Muscle layer of duodenum (tissue), 2 donors: Measurements from ENCODE around the gene RALGAPA2.

Experiments used
- H3K27ac ChIP-seq: one replicate; pipeline ENCODE4 v1.7.0; 2013; ENCODE audit warnings: mild to moderate bottlenecking, low read length
- H3K27me3 ChIP-seq: one replicate; pipeline ENCODE4 v1.7.0; 2013; ENCODE audit warnings: low read depth, mild to moderate bottlenecking, control low read depth, low read length
- H3K36me3 ChIP-seq, 2 donors: one replicate each; pipeline ENCODE4 v1.7.0; 2013; ENCODE audit warnings: low read length in 2 of 2, control low read depth in 1 of 2, mild to moderate bottlenecking in 1 of 2; ENCODE audit not compliant: insufficient read depth in 2 of 2, control insufficient read depth in 1 of 2
- H3K4me1 ChIP-seq, 2 donors: one replicate each; pipeline ENCODE4 v1.7.0; 2013; ENCODE audit warnings: low read length in 2 of 2, mild to moderate bottlenecking in 2 of 2, control low read depth in 1 of 2, moderate library complexity in 1 of 2; ENCODE audit not compliant: insufficient read depth in 2 of 2, control insufficient read depth in 1 of 2
- H3K4me3 ChIP-seq, 2 donors: one replicate each; pipeline ENCODE4 v1.7.0; 2013; ENCODE audit warnings: low read length in 2 of 2, low read depth in 1 of 2, mild to moderate bottlenecking in 1 of 2
- H3K9me3 ChIP-seq, 2 donors: one replicate each; pipeline ENCODE4 v1.7.0; 2013; ENCODE audit warnings: low read length in 2 of 2, control low read depth in 1 of 2, mild to moderate bottlenecking in 1 of 2; ENCODE audit not compliant: control insufficient read depth in 1 of 2
- donor health status: healthy.

Gene RALGAPA2

GRCh38 chr20:20697325-20697845, 15.1 kb downstream of the RALGAPA2 start:
- Histone ChIP-seq H3K4me1 (peaks cover 4 to 7% of the 10 kb centered on the region in 2 donors), H3K36me3 (no peaks in the 10 kb centered on the region), H3K4me3 (no peak overlapping the region), H3K27me3 (no peaks in the 10 kb centered on the region), H3K27ac (no peak overlapping the region), H3K9me3 (no peaks in the 10 kb centered on the region)

DNA sequence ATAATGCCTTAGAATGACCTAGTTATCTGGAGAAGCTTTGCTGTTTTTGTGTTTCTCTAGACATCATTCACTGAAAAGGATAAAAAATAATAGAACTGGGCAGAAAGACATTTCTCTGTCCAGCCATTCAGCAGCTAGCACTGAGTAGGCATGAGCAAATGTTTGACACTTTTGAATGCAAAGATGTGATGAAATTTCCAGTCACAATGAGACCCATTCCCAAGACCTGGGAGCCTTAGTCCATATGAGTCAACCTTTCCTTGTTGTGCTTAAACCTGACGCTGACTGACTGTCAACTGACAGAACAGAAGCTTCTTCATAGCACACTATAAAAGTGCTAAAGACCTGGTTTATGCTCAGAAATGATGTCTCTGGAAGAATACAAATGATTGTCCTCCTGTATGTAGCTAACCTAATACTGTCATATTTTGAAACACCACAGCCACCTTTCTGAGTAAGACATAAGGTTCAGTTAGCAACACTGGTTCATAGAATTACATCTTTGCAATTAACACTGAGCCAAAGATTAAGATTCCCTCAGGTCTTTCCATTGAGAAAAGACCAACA, 17.1 kb downstream of the RALGAPA2 start:
- H3K9me3 ChIP-seq = no peaks in the 10 kb centered on the region
- no peak overlapping the region for H3K27ac ChIP-seq
- no peaks in the 10 kb centered on the region for H3K36me3 ChIP-seq
- H3K4me1 ChIP-seq = peaks cover 4 to 7% of the 10 kb centered on the region in 2 donors
- H3K27me3 ChIP-seq = no peaks in the 10 kb centered on the region
- H3K4me3 ChIP-seq = no peak overlapping the region

GRCh38 chr20:20694591-20694990, 17.9 kb downstream of the RALGAPA2 start:
- Histone ChIP-seq H3K36me3 (no peaks in the 10 kb centered on the region), H3K9me3 (no peaks in the 10 kb centered on the region), H3K27me3 (no peaks in the 10 kb centered on the region), H3K27ac (no peak overlapping the region), H3K4me3 (no peak overlapping the region), H3K4me1 (peaks cover 4 to 7% of the 10 kb centered on the region in 2 donors)

DNA sequence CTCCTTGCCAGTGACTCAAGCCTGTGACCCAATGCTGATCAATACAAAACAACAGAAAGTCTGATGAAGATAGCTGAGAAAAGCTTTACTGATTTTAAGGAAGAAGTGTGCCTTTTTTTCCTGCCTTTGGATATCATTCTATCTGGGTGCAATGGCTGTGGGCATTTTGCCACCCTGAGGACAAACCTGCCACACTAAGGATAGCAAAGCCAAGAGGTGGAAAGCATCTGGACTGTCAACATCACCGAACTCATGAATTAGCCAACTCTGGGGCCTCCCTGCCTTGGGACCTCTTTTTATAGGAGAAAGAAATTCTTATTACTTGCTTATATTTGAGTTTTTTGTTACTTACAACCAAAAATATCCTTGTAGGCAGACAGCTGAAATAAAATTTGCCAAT, 19.9 kb downstream of the RALGAPA2 start:
- peaks cover 0 to 7% of the 10 kb centered on the region in 2 donors for H3K4me1 ChIP-seq
- no peak overlapping the region for H3K27ac ChIP-seq
- no peak overlapping the region for H3K4me3 ChIP-seq
- no peaks in the 10 kb centered on the region for H3K9me3 ChIP-seq
- no peaks in the 10 kb centered on the region for H3K27me3 ChIP-seq
- no peaks in the 10 kb centered on the region for H3K36me3 ChIP-seq

GRCh38 chr20:20691477-20692235, 20.8 kb downstream of the RALGAPA2 start:
- no peaks in the 10 kb centered on the region for H3K36me3 ChIP-seq
- H3K4me1 ChIP-seq = peaks cover 0 to 7% of the 10 kb centered on the region in 2 donors
- H3K27me3 ChIP-seq = no peaks in the 10 kb centered on the region
- no peak overlapping the region for H3K4me3 ChIP-seq
- H3K27ac ChIP-seq = no peak overlapping the region
- no peaks in the 10 kb centered on the region for H3K9me3 ChIP-seq

GRCh38 chr20:20690676-20691476, 21.6 kb downstream of the RALGAPA2 start:
- Histone ChIP-seq H3K4me1 (no peaks in the 10 kb centered on the region), H3K27ac (no peak overlapping the region), H3K4me3 (no peak overlapping the region), H3K36me3 (no peaks in the 10 kb centered on the region), H3K9me3 (no peaks in the 10 kb centered on the region), H3K27me3 (no peaks in the 10 kb centered on the region)

GRCh38 chr20:20687319-20687718, 25.1 kb downstream of the RALGAPA2 start:
- H3K9me3 ChIP-seq = no peaks in the 10 kb centered on the region

GRCh38 chr20:20685635-20686034, 26.8 kb downstream of the RALGAPA2 start:
- Histone ChIP-seq H3K36me3 (no peaks in the 10 kb centered on the region), H3K4me3 (no peak overlapping the region), H3K9me3 (no peaks in the 10 kb centered on the region), H3K27me3 (no peaks in the 10 kb centered on the region), H3K4me1 (no peaks in the 10 kb centered on the region), H3K27ac (no peak overlapping the region)

More at GRCh38 chr20:20687319-20687718, 25.1 kb downstream of the RALGAPA2 start:
- H3K4me3 ChIP-seq = no peak overlapping the region
- H3K4me1 ChIP-seq = no peaks in the 10 kb centered on the region
- no peaks in the 10 kb centered on the region for H3K27me3 ChIP-seq
- no peaks in the 10 kb centered on the region for H3K36me3 ChIP-seq
- no peak overlapping the region for H3K27ac ChIP-seq

DNA sequence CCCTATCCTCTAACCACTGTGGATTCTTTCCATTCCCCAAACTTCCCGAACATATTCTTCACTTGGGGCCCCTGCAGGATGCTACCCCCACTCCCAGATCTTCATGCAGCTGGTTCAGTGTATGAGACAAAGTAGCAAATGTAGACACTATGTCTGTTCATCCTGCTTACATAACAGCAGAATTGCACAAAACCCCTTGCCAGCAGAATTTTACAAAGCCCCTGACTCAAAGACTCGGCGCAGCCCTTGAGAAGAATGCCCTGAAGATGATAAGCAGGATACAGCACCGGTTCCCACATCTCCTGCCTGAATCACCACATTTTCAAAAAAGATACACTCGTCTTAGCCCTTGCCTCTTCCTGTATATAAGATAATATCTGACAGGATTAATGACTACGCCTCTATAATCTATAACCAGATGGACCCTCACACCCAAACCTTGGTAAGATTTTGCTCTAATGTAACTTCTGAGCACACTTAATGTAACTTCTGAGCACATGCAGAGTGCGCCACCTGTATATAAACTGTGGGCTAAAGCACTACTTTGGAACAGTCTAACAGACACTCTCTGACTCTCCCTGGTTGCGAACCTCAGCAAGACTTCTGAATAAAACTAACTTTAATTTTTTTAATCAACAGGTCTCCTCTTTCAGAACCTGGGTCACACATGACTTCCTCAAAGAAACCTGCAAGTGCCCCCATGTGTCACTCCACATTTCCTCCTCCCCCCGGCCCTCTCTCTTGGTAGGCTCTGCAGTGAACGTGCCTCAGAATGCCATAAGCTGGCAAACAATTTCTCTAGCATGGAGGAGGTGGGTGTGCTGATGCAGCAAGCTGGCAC, 28.7 kb downstream of the RALGAPA2 start:
- Histone ChIP-seq H3K4me3 (no peak overlapping the region), H3K36me3 (peaks cover 0 to 7% of the 10 kb centered on the region in 2 donors), H3K4me1 (no peaks in the 10 kb centered on the region), H3K9me3 (no peaks in the 10 kb centered on the region), H3K27ac (no peak overlapping the region), H3K27me3 (no peaks in the 10 kb centered on the region)

DNA sequence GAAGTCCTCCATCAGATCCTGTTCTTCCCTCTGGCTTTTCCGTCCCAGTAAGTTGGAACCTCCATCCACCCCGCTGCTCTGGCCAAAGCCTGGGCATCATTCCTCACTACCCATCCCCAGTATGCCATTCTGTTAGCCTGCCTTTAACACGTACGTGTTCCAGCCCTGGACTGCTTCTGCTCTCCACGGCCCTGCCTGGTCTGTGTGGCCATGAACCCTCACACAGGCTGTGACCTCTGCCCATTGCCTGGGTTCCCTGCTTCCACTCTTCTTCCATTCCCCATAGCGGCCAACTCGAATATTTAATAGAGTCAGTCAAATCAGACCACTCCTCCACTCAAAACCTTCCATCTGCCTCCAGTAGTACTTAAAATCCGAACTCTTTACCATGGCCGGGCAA, 29.4 kb downstream of the RALGAPA2 start:
- no peaks in the 10 kb centered on the region for H3K4me1 ChIP-seq
- no peaks in the 10 kb centered on the region for H3K9me3 ChIP-seq
- no peak overlapping the region for H3K27ac ChIP-seq
- no peaks in the 10 kb centered on the region for H3K27me3 ChIP-seq
- peaks cover 6 to 11% of the 10 kb centered on the region in 2 donors for H3K36me3 ChIP-seq
- H3K4me3 ChIP-seq = no peak overlapping the region
